Neural crest cell (in vitro differentiated cells): ENCODE results near the gene CERS1. TPM values are rescaled to one million over a fixed set of nuclear protein-coding genes. Genes with fewer than 3 reads are reported as not detected.

Experiments used
- DNase-seq: peaks from one replicate; pipeline ENCODE4 v3.0.0; 2021; ENCODE audit warnings: low read depth, mixed read lengths, low spot score
- H3K27ac Mint-ChIP-seq: one replicate; pipeline ENCODE4 v1.8.0; 2021; ENCODE audit warnings: mild to moderate bottlenecking, mixed read lengths; ENCODE audit not compliant: unreplicated experiment
- H3K27me3 Mint-ChIP-seq: 2 replicates; pipeline ENCODE4 v1.8.0; 2021; ENCODE audit warnings: low read depth, mild to moderate bottlenecking, mixed read lengths
- H3K36me3 Mint-ChIP-seq: 2 replicates; pipeline ENCODE4 v1.8.0; 2021; ENCODE audit warnings: low read depth, mild to moderate bottlenecking, mixed read lengths
- H3K4me1 Mint-ChIP-seq: 2 replicates; pipeline ENCODE4 v1.8.0; 2021; ENCODE audit warnings: mixed read lengths
- H3K4me3 Mint-ChIP-seq: one replicate; pipeline ENCODE4 v1.8.0; 2021; ENCODE audit warnings: mild to moderate bottlenecking, mixed read lengths
- H3K9me3 Mint-ChIP-seq: 2 replicates; pipeline ENCODE4 v1.8.0; 2021; ENCODE audit warnings: mixed read lengths
- CTCF ChIP-seq: fragments of 200-600 bp; sonication (generic); conservative IDR thresholded peaks from 2 replicates; pipeline ENCODE4 v1.5.0; 2021; ENCODE audit warnings: antibody characterized with exemption, mild to moderate bottlenecking
- total RNA-seq: library from RNA; stranded (reverse); gene quantifications from 2 replicates; pipeline ENCODE4 v1.2.1, GENCODE V29; 2021

CERS1 gene
- total RNA-seq, 1 donor from 2014 or later = 27.7 TPM

GRCh38 chr19:18940769-18941627, 45.0 kb upstream of the CERS1 start, which contains the start of gene HOMER3:
Gene HOMER3 (minus strand): TSS chr19:18941217. CDS start chr19:18938982, 2,235 bp downstream.
- H3K9me3 Mint-ChIP-seq = no peaks in the 10 kb centered on the region
- peak within 1 kb of the TSS; percentile 94 for H3K4me3 Mint-ChIP-seq
- TF ChIP-seq CTCF = peak; percentile 39
- no peaks in the 10 kb centered on the region for H3K36me3 Mint-ChIP-seq
- H3K27ac Mint-ChIP-seq = peak within 1 kb of the TSS; percentile 78
- peaks cover 17% of the 10 kb centered on the region for H3K4me1 Mint-ChIP-seq
- H3K27me3 Mint-ChIP-seq = no peaks in the 10 kb centered on the region
- peak; percentile 84 for DNase-seq

- H3K27me3 Mint-ChIP-seq = no peaks in the 10 kb centered on the region
- no peak for TF ChIP-seq CTCF
- H3K9me3 Mint-ChIP-seq = no peaks in the 10 kb centered on the region
- DNase-seq = peak; percentile 35
- H3K27ac Mint-ChIP-seq = peak overlapping the region; percentile 90
- H3K4me3 Mint-ChIP-seq = peak overlapping the region; percentile 94
- no peaks in the 10 kb centered on the region for H3K36me3 Mint-ChIP-seq
- H3K4me1 Mint-ChIP-seq = peaks cover 17% of the 10 kb centered on the region
Observed at GRCh38 chr19:18939922-18940768, 44.2 kb upstream of the CERS1 start.

GRCh38 chr19:18939163-18939562, 43.2 kb upstream of the CERS1 start:
- no peak for TF ChIP-seq CTCF
- Mint-ChIP-seq H3K36me3 (peaks cover 2% of the 10 kb centered on the region), H3K4me1 (peaks cover 18% of the 10 kb centered on the region), H3K9me3 (no peaks in the 10 kb centered on the region), H3K4me3 (peak overlapping the region; percentile 93), H3K27ac (no peak overlapping the region), H3K27me3 (no peaks in the 10 kb centered on the region)
- DNase-seq = no peak

- Mint-ChIP-seq H3K27ac (no peak overlapping the region), H3K36me3 (peaks cover 6% of the 10 kb centered on the region), H3K4me1 (peaks cover 17% of the 10 kb centered on the region), H3K9me3 (no peaks in the 10 kb centered on the region), H3K27me3 (peaks cover 3% of the 10 kb centered on the region), H3K4me3 (peak overlapping the region; percentile 62)
- no peak for DNase-seq
- no peak for TF ChIP-seq CTCF
Observed at GRCh38 chr19:18933297-18933696, 37.3 kb upstream of the CERS1 start.

GRCh38 chr19:18932216-18932841, 36.4 kb upstream of the CERS1 start:
- Mint-ChIP-seq H3K27ac (no peak overlapping the region), H3K36me3 (peaks cover 6% of the 10 kb centered on the region), H3K9me3 (no peaks in the 10 kb centered on the region), H3K27me3 (peaks cover 3% of the 10 kb centered on the region), H3K4me1 (peaks cover 17% of the 10 kb centered on the region), H3K4me3 (peak overlapping the region; percentile 84)
- TF ChIP-seq CTCF = no peak
- peak; percentile 84 for DNase-seq
